BE2C (cell line): ENCODE results near the gene APOBEC3H.

Experiments used
- DNase-seq: peaks from one replicate; pipeline ENCODE4 v3.0.0-alpha.2; 2020
- H3K27me3 ChIP-seq: fragments of 250-450 bp; sonication (Bioruptor Pico); 2 replicates; pipeline ENCODE4 v1.5.1; 2020; ENCODE audit warnings: mild to moderate bottlenecking
- H3K36me3 ChIP-seq: fragments of 250-450 bp; sonication (Bioruptor Pico); 2 replicates; pipeline ENCODE4 v1.5.1; 2020; ENCODE audit warnings: mild to moderate bottlenecking
- H3K4me1 ChIP-seq: fragments of 250-450 bp; sonication (Bioruptor Pico); 2 replicates; pipeline ENCODE4 v1.5.1; 2020
- H3K4me3 ChIP-seq: 2 replicates; pipeline ENCODE4 v1.5.1; 2011; ENCODE audit warnings: low read depth, low read length
- H3K9me3 ChIP-seq: fragments of 250-450 bp; sonication (Bioruptor Pico); 2 replicates; pipeline ENCODE4 v1.5.1; 2020
- TF ChIP-seq, protein P1 (sequence below): IDR thresholded peaks from 2 replicates; pipeline ENCODE4 v1.5.1; 2012; ENCODE audit warnings: mild to moderate bottlenecking, low read depth, low read length

The APOBEC3H gene

DNA sequence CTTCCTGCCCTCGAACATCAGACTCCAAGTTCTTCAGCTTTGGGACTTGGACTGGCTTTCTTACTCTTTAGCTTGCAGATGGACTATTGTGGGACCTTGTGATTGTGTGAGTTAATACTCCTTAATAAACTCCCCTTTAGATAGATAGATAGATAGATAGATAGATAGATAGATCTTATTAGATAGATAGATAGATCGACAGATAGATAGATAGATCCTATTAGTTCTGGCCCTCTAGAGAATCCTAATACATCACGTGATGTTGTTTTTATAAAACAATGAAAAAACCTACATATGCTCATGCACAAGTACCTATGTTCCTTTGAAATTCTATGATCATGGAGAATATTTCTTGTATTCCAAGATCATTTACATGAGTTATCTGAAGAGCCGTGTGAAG is 23.9 kb downstream of the APOBEC3H start:
- Histone ChIP-seq H3K36me3 (no peaks in the 10 kb centered on the region), H3K4me1 (no peaks in the 10 kb centered on the region), H3K4me3 (no peak overlapping the region), H3K27me3 (no peaks in the 10 kb centered on the region), H3K9me3 (no peaks in the 10 kb centered on the region)
- DNase-seq = no peak
- TF ChIP-seq, protein P1, sequence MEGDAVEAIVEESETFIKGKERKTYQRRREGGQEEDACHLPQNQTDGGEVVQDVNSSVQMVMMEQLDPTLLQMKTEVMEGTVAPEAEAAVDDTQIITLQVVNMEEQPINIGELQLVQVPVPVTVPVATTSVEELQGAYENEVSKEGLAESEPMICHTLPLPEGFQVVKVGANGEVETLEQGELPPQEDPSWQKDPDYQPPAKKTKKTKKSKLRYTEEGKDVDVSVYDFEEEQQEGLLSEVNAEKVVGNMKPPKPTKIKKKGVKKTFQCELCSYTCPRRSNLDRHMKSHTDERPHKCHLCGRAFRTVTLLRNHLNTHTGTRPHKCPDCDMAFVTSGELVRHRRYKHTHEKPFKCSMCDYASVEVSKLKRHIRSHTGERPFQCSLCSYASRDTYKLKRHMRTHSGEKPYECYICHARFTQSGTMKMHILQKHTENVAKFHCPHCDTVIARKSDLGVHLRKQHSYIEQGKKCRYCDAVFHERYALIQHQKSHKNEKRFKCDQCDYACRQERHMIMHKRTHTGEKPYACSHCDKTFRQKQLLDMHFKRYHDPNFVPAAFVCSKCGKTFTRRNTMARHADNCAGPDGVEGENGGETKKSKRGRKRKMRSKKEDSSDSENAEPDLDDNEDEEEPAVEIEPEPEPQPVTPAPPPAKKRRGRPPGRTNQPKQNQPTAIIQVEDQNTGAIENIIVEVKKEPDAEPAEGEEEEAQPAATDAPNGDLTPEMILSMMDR = no peak

DNA sequence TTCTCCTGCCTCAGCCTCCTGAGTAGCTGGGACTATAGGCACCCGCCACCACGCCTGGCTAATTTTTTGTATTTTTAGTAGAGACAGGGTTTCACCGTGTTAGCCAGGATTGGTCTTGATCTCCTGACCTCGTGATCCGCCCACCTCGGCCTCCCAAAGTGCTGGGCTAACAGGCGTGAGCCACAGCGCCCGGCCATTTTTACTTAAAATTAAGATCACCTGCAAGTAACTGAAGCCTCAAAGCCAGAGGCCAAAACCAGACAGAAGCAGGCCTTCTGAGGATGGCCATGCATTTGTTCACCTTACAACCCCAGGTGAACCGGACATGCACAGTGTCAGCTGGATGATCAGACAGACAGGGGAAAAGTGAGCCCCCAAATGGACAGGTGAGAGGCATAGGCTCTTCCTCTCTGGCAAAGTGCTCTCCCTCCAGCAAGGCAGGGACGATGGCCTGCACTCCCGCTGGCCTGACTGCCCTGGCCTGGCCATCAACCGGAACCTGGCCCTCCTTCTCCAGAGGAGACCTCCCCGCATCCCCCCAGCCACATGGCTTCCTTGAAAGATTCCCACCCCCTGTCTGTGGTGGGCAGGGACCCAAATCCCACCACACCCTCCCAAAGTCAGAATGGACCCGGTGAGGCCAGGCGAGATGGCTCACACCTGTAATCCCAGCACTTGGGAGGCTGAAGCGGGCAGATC is 25.9 kb downstream of the APOBEC3H start:
- DNase-seq = no peak
- no peaks in the 10 kb centered on the region for H3K27me3 ChIP-seq
- H3K4me3 ChIP-seq = no peak overlapping the region
- no peaks in the 10 kb centered on the region for H3K9me3 ChIP-seq
- no peaks in the 10 kb centered on the region for H3K4me1 ChIP-seq
- H3K36me3 ChIP-seq = no peaks in the 10 kb centered on the region
- TF ChIP-seq, protein P1 = no peak

DNA sequence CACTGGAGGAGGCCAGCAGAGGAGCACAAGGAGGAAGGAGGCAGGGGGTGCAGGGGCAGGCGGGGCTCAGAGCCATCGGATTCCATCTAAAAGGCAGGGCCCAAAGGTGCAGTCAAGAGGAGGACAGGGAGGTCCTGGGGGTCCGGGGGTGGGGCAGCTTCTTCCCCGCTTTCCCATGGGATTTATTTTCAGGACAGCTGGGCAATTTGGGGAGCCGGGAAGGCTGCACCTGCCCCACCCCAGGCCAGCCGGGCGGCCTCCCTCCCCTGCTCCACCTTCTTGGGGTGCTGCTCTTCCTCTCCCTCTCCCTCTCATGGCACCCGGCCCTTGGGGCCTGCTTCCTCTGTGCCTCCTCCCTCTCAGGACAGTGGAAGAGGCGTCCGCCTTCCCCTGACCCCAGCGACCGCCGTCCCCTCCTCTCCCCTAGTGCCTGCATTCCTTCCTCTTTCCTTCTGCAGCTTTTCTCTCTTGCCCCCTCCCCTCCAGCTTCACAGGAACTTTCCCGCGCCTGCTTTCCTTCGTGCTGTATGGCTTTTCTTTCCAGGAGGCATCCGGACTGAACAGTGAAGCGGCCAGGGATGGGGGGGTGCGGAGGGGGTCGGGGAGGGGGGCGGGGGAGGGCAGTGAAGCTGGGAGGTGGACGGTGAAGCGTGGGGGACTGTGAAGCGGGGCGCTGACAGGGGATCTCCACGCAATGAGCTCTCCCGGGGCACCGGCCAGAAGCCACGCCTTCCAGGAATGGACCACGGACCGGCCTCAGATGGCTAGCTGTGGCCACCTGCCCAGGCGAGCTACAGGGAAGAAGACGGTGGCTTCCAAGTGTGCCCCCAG is 26.9 kb downstream of the APOBEC3H start:
- no peaks in the 10 kb centered on the region for H3K36me3 ChIP-seq
- TF ChIP-seq, protein P1 = no peak
- H3K9me3 ChIP-seq = no peaks in the 10 kb centered on the region
- H3K27me3 ChIP-seq = no peaks in the 10 kb centered on the region
- no peak for DNase-seq
- no peaks in the 10 kb centered on the region for H3K4me1 ChIP-seq
- H3K4me3 ChIP-seq = no peak overlapping the region

DNA sequence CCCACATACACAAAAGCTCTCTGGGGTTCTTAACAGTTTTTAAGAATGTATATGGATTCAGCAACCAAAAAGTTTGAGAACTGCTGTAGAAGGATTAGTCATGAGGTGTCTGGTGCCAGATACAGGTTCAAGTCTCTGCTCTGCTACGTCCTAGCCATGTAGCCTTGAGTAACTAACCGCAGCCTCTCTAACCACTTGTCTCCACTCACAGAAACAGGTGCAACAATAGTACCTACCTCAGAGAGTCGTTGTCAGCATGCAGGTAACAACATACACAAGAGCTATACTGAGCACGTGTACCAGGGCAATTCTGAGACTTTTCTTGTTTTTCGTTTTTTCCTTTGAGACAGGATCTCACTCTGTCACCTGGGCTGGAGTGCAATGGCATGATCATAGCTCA is 28.6 kb downstream of the APOBEC3H start:
- H3K36me3 ChIP-seq = no peaks in the 10 kb centered on the region
- TF ChIP-seq, protein P1 = no peak
- no peak overlapping the region for H3K4me3 ChIP-seq
- DNase-seq = no peak
- H3K9me3 ChIP-seq = no peaks in the 10 kb centered on the region
- no peaks in the 10 kb centered on the region for H3K27me3 ChIP-seq
- no peaks in the 10 kb centered on the region for H3K4me1 ChIP-seq

DNA sequence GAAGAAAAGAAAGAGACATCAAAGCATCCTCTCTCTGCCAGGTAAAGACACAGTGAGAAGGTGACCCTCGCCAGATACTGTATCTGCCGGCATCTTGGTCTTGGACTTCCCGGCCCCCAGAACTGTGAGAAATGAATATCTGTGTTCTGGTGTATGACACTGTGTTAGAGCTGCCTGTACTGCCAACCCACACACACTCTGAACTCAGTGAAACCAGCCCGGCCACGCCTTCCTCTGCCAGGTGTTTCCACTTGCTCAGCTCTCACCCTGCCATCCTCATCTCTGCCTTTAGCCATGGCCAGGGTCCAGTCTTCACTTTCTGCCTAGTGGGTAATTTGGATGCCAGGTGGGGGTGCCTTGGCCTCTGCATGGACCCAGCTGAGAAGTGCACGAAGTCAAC is 31.5 kb downstream of the APOBEC3H start:
- Histone ChIP-seq H3K9me3 (no peaks in the 10 kb centered on the region), H3K4me1 (no peaks in the 10 kb centered on the region)

More for the DNA sequence above, 31.5 kb downstream of the APOBEC3H start:
- DNase-seq = no peak
- Histone ChIP-seq H3K27me3 (no peaks in the 10 kb centered on the region), H3K4me3 (no peak overlapping the region), H3K36me3 (no peaks in the 10 kb centered on the region)
- TF ChIP-seq, protein P1 = no peak
